GM12878 (cell line): Measurements from ENCODE around the gene BCAT1. TPM values are rescaled to one million over a fixed set of nuclear protein-coding genes. Genes with fewer than 3 reads are reported as not detected.

Experiments used
- ATAC-seq: fragments of 200-7000 bp; cut with Tn5 transposase; 3 replicates; pipeline ENCODE4 v1.9.1; 2020; ENCODE audit warnings: mild to moderate bottlenecking, moderate library complexity
- BruUV-seq: library from RNA; stranded (reverse); fragments of 400-500 nt; replicated peaks from 2 replicates; lab custom pipeline; 2021; lab: Mats Ljungman, UMichigan
- CTCF ChIA-PET: fragments of 300-600 bp; sonication (Branson Sonifier 250); formaldehyde crosslinking; extraction: SDS; loops from one replicate; lab custom pipeline; 2021; ENCODE audit warnings: inconsistent platforms; lab: Yijun Ruan, JAX
- POLR2A ChIA-PET: fragments of 350-600 bp; formaldehyde crosslinking; extraction: SDS; loops from one replicate; lab custom pipeline; 2021; ENCODE audit warnings: inconsistent platforms; lab: Charles Lee
- RAD21 ChIA-PET: fragments of 300-600 bp; sonication (Branson Sonifier 250); formaldehyde crosslinking; loops from one replicate; lab custom pipeline; 2023; ENCODE audit warnings: antibody characterized with exemption; ENCODE audit not compliant: unreplicated experiment; lab: Charles Lee
- SMC1A ChIA-PET: fragments of 300-600 bp; sonication (Branson Sonifier 250); formaldehyde crosslinking; loops from one replicate; lab custom pipeline; 2023; ENCODE audit not compliant: unreplicated experiment, uncharacterized antibody; lab: Charles Lee
- DNase-seq: peaks from one replicate; pipeline ENCODE4 v3.0.0-alpha.2; 2011; ENCODE audit warnings: low read depth, low spot score
- FAIRE-seq: peaks from 3 replicates; lab custom pipeline; 2011; peaks lifted over from hg19 to GRCh38; lab: Jason Lieb, UNC
- H2AFZ ChIP-seq: 2 replicates; pipeline ENCODE4 v1.6.0; 2011; ENCODE audit warnings: low read depth, low read length, control low read depth; ENCODE audit not compliant: control insufficient read depth
- H3K27ac ChIP-seq: 2 replicates; pipeline ENCODE4 v1.5.1; 2011; ENCODE audit warnings: control low read depth; ENCODE audit not compliant: control insufficient read depth, insufficient read depth
- H3K27me3 ChIP-seq, 2 experiments: replicated peaks in 1 of 2; 2 replicates each; pipeline versions ENCODE4 v1.6.0 to v1.6.1; 2011; ENCODE audit warnings: low read length in 1 of 2; ENCODE audit not compliant: control insufficient read depth in 2 of 2, insufficient read depth in 2 of 2
- H3K36me3 ChIP-seq, 2 experiments: 2 replicates each; pipeline ENCODE4 v1.5.1; 2011; ENCODE audit warnings: low read length in 1 of 2; ENCODE audit not compliant: control insufficient read depth in 2 of 2, insufficient read depth in 2 of 2
- H3K4me1 ChIP-seq: 2 replicates; pipeline ENCODE4 v1.6.1; 2011; ENCODE audit warnings: mild to moderate bottlenecking, low read length, moderate library complexity, mixed read lengths; ENCODE audit not compliant: control insufficient read depth, insufficient read depth
- H3K4me2 ChIP-seq: 2 replicates; pipeline ENCODE4 v1.6.0; 2011; ENCODE audit warnings: control low read depth; ENCODE audit not compliant: control insufficient read depth, insufficient read depth
- H3K4me3 ChIP-seq: fragments of 200-600 bp; sonication (generic); 2 replicates; pipeline ENCODE4 v1.5.1; 2016
- H3K79me2 ChIP-seq: 2 replicates; pipeline ENCODE4 v1.6.0; 2011; ENCODE audit warnings: low read length; ENCODE audit not compliant: control insufficient read depth, insufficient read depth
- H3K9ac ChIP-seq: 2 replicates; pipeline ENCODE4 v1.8.0; 2011; ENCODE audit warnings: low read length, control low read depth, mixed read lengths; ENCODE audit not compliant: control insufficient read depth, insufficient read depth
- H3K9me3 ChIP-seq: replicated peaks from 3 replicates; pipeline ENCODE4 v1.5.1; 2011; ENCODE audit warnings: mild to moderate bottlenecking, low read length; ENCODE audit not compliant: control insufficient read depth, insufficient read depth
- H4K20me1 ChIP-seq: 2 replicates; pipeline ENCODE4 v1.6.0; 2011; ENCODE audit not compliant: control insufficient read depth, insufficient read depth
- CHD1 ChIP-seq: IDR thresholded peaks from 2 replicates; pipeline ENCODE4 v1.6.1; 2012; ENCODE audit warnings: low read depth, low read length, improper control_type of control experiment
- DPF2 ChIP-seq: fragments of 450-650 bp; IDR thresholded peaks from 2 replicates; pipeline ENCODE4 v1.6.1; 2017; ENCODE audit warnings: mild to moderate bottlenecking
- E2F8 ChIP-seq: fragments of 450-650 bp; IDR thresholded peaks from 2 replicates; pipeline ENCODE4 v1.6.1; 2018; ENCODE audit warnings: mild to moderate bottlenecking, low read depth, moderate library complexity; ENCODE audit not compliant: partially characterized antibody
- GABPA ChIP-seq: IDR thresholded peaks from 2 replicates; pipeline ENCODE4 v1.6.1; 2014; ENCODE audit warnings: antibody characterized with exemption, low read depth, mild to moderate bottlenecking, inconsistent platforms
- MYC ChIP-seq: IDR thresholded peaks from 2 replicates; pipeline ENCODE4 v1.6.1; 2011; ENCODE audit warnings: mild to moderate bottlenecking, low read length, moderate library complexity, inconsistent platforms; ENCODE audit not compliant: insufficient read depth, insufficient replicate concordance, insufficient read length, severe bottlenecking
- PRDM15 ChIP-seq: fragments of 450-650 bp; formaldehyde crosslinking; IDR thresholded peaks from 2 replicates; pipeline ENCODE4 v1.4.0; 2020; ENCODE audit warnings: mild to moderate bottlenecking, moderate library complexity
- RUNX3 ChIP-seq: IDR thresholded peaks from 2 replicates; pipeline ENCODE4 v1.6.1; 2012; ENCODE audit warnings: low read length, inconsistent platforms
- WGBS: methylation state at CpG from one replicate; pipeline ENCODE4 v1.1.6; 2016; ENCODE audit warnings: low lambda C conversion rate; ENCODE audit not compliant: insufficient replicate concordance, insufficient coverage; ENCODE audit errors: missing lambda C conversion rate; 5-methylcytosine and 5-hydroxymethylcytosine counted together
- in situ Hi-C: fragments of 300-500 bp; cut with MboI; formaldehyde crosslinking; loops from 9 replicates; pipeline ENCODE4 v1.14.3; 2018; ENCODE audit warnings: mixed read lengths
- intact Hi-C: fragments of 100-400 bp; cut with micrococcal nuclease; formaldehyde crosslinking; loops from one replicate; pipeline ENCODE4 v1.14.2; 2022; ENCODE audit not compliant: unreplicated experiment
- polyA plus RNA-seq, 11 experiments: library from polyadenylated mRNA; depleted of rRNA in 4 of 11; unstranded in 6 of 11; stranded (reverse) in 5 of 11; fragments of >200 nt; fragmentation: Nextera tagmentation in 4 of 11; fragmentation: Illumina TruSeq in 1 of 11; extraction: Ambion mirVana in 4 of 11; extraction: Trizol in 1 of 11; gene quantifications; 1 replicate in 1 of 11; 2 replicates in 10 of 11; pipeline versions ENCODE4 v1.2.1 to v1.2.3, GENCODE V29; 2011 to 2016; ENCODE audit warnings: inconsistent platforms in 2 of 11, missing spikeins in 2 of 11, low read depth in 1 of 11
- total RNA-seq, 4 experiments: library from RNA; depleted of rRNA in 3 of 4; stranded (reverse); fragments of >200 nt in 3 of 4; fragmentation: Illumina TruSeq in 1 of 4; extraction: Trizol in 1 of 4; gene quantifications; 2 replicates each; pipeline versions ENCODE4 v1.2.1 to v1.2.3, GENCODE V29; 2013 to 2021

The BCAT1 gene
- total and polyA plus RNA-seq, 10 of the 15 experiments (the other 5 are each of a cell fraction or from before 2014, with no cell fraction given), result 26.2 to 187 (median 81.9) TPM

GRCh38 chr12:24814379-24815113, 134.4 kb downstream of the BCAT1 start (continued):
- TF ChIP-seq PRDM15 (CRISPR knock-in tag), result no peak
- TF ChIP-seq RUNX3, result peak; percentile 74

- no peak overlapping the region for H3K27ac ChIP-seq
- SMC1A ChIA-PET, result interaction anchor here (3.4 kb wide), 2 partner anchors 10 to 15 kb away, joined by 14 to 18 read pairs; no protein-coding TSS in a partner anchor
Measured at GRCh38 chr12:24810378-24810777, 138.5 kb downstream of the BCAT1 start.

More at GRCh38 chr12:24810378-24810777, 138.5 kb downstream of the BCAT1 start:
- H3K79me2 ChIP-seq, result no peaks in the 10 kb centered on the region
- in situ Hi-C loops, result no loop called here
- no peaks in the 10 kb centered on the region for H3K27me3 ChIP-seq
- ChIA-PET POLR2A (no interaction called here), RAD21 (interaction anchor here (0.8 kb wide), 1 partner anchor 9 kb away, joined by 4 read pairs; no protein-coding TSS in a partner anchor), CTCF (interaction anchor here (1.0 kb wide), 1 partner anchor 15 kb away, joined by 3 read pairs; no protein-coding TSS in a partner anchor)
- no peak overlapping the region for H3K9ac ChIP-seq
- no peak overlapping the region for H3K4me2 ChIP-seq
- H4K20me1 ChIP-seq, result no peaks in the 10 kb centered on the region
- H2AFZ ChIP-seq, result no peak overlapping the region
- BruUV-seq, result no TSS peak
- DNase-seq, result no peak
- intact Hi-C loops, result no loop called here
- no peaks in the 10 kb centered on the region for H3K36me3 ChIP-seq
- H3K4me3 ChIP-seq, result no peak overlapping the region
- H3K9me3 ChIP-seq, result no peaks in the 10 kb centered on the region; the same call in 2 of the 3 replicates
- ATAC-seq, result no peak
- FAIRE-seq, result no peak
- WGBS, result 83% methylated on average over 5 of the region's 5 CpGs
- H3K4me1 ChIP-seq, result peaks cover 15% of the 10 kb centered on the region
- TF ChIP-seq MYC (no peak), DPF2 (no peak), E2F8 (no peak), CHD1 (no peak), GABPA (no peak)
